GM23338 (cell line): Measurements from ENCODE around the gene NUTM2D. TPM values are rescaled to one million over a fixed set of nuclear protein-coding genes. Genes with fewer than 3 reads are reported as not detected.

Experiments
- polyA plus RNA-seq: library from polyadenylated mRNA; unstranded; fragments of >200 nt; fragmentation: Nextera tagmentation; extraction: Ambion mirVana; gene quantifications from 2 replicates; pipeline ENCODE4 v1.2.1, GENCODE V29; 2016
- small RNA-seq: library from RNA; depleted of rRNA; stranded (forward); fragments of <200 nt; gene quantifications from one replicate; pipeline ENCODE3, GENCODE V24; 2014; ENCODE audit warnings: low replicate concordance
- total RNA-seq: library from RNA; depleted of rRNA; stranded (reverse); fragments of >200 nt; shearing (Covaris generic); gene quantifications from 2 replicates; pipeline ENCODE4 v1.2.3, GENCODE V29; 2014; rRNA removed

Gene NUTM2D
- total and polyA plus RNA-seq, 2 experiments from 2014 or later = 0.18 to 1.1 TPM

Small RNAs within 50 kb of the gene (small RNA-seq; reads per million reads assigned to genes)
- gene AL355334.1 = not detected

Other genes starting within 250 kb of the NUTM2D start
- gene NUTM2A, start 132.3 kb upstream of the NUTM2D start, total RNA-seq = 0.27 TPM in 1 of 2 replicates, not detected in the other
- 0.21 and 0.27 TPM in 2 replicates for gene NUTM2A, start 132.3 kb upstream of the NUTM2D start, polyA plus RNA-seq
- 39.3 and 43.0 TPM in 2 replicates for gene MINPP1, start 147.1 kb downstream of the NUTM2D start, total RNA-seq
- 27.0 TPM in 2 replicates for gene MINPP1, start 147.1 kb downstream of the NUTM2D start, polyA plus RNA-seq